Brain pericyte (primary cell): ENCODE results near the gene CADPS2.
"Not testable (repeated sequence)": the region's sequence is repeated elsewhere in the genome, so short reads cannot be mapped to it uniquely, and the experiment has no call there.

Source experiments
- DNase-seq: peaks from one replicate; pipeline ENCODE4 v3.0.0-alpha.2; 2012; ENCODE audit warnings: low read depth, low spot score

CADPS2 gene

GRCh38 chr7:122675621-122676020 is 210.6 kb downstream of the CADPS2 start:
- DNase-seq, result no peak

- no peak for DNase-seq
Measured at GRCh38 chr7:122675011-122675410, 211.2 kb downstream of the CADPS2 start.

GRCh38 chr7:122674502-122674901 is 211.8 kb downstream of the CADPS2 start:
- peak; percentile 74 for DNase-seq

- no peak for DNase-seq
Measured at GRCh38 chr7:122673951-122674350, 212.3 kb downstream of the CADPS2 start.

- DNase-seq, result no peak
Measured at GRCh38 chr7:122672536-122672935, 213.7 kb downstream of the CADPS2 start.

GRCh38 chr7:122663733-122664132 is 222.5 kb downstream of the CADPS2 start:
- no peak for DNase-seq

- no peak for DNase-seq
Measured at GRCh38 chr7:122658856-122659255, 227.4 kb downstream of the CADPS2 start.

GRCh38 chr7:122653685-122654084 is 232.6 kb downstream of the CADPS2 start:
- no peak for DNase-seq

GRCh38 chr7:122652876-122653275 is 233.4 kb downstream of the CADPS2 start:
- DNase-seq, result no peak

GRCh38 chr7:122651451-122651850 is 234.8 kb downstream of the CADPS2 start:
- no peak for DNase-seq

- no peak for DNase-seq
Measured at GRCh38 chr7:122643250-122643649, 243.0 kb downstream of the CADPS2 start.

GRCh38 chr7:122638459-122638858 is 247.8 kb downstream of the CADPS2 start:
- no peak for DNase-seq

GRCh38 chr7:122637784-122638183 is 248.5 kb downstream of the CADPS2 start:
- no peak for DNase-seq

GRCh38 chr7:122635481-122635880 is 250.8 kb downstream of the CADPS2 start:
- not testable (repeated sequence) for DNase-seq

- no peak for DNase-seq
Measured at GRCh38 chr7:122633472-122633871, 252.8 kb downstream of the CADPS2 start.

GRCh38 chr7:122632238-122632637 is 254.0 kb downstream of the CADPS2 start:
- DNase-seq, result no peak

- no peak for DNase-seq
Measured at GRCh38 chr7:122629412-122629953, 256.8 kb downstream of the CADPS2 start.

GRCh38 chr7:122628651-122629411 is 257.4 kb downstream of the CADPS2 start:
- no peak for DNase-seq

- DNase-seq, result no peak
Measured at GRCh38 chr7:122626785-122627184, 259.5 kb downstream of the CADPS2 start.

GRCh38 chr7:122622682-122623081 is 263.6 kb downstream of the CADPS2 start:
- DNase-seq, result no peak

- no peak for DNase-seq
Measured at GRCh38 chr7:122619664-122620063, 266.6 kb downstream of the CADPS2 start.

GRCh38 chr7:122618585-122619189 is 267.6 kb downstream of the CADPS2 start:
- no peak for DNase-seq

- peak; percentile 73 for DNase-seq
Measured at GRCh38 chr7:122616951-122617350, 269.3 kb downstream of the CADPS2 start.
